MM.1S (cell line): ENCODE measurements around the gene GRHL3.

Experiments
- CTCF ChIP-seq: fragments of 300-600 bp; sonication (generic); IDR thresholded peaks from 2 replicates; pipeline ENCODE4 v1.5.1; 2016; ENCODE audit warnings: antibody characterized with exemption, low read length, mixed read lengths
- EZH2phosphoT487 ChIP-seq: fragments of 300-600 bp; sonication (generic); IDR thresholded peaks from 2 replicates; pipeline ENCODE4 v1.6.1; 2018; ENCODE audit warnings: antibody characterized with exemption, low read length

GRCh38 chr1:24277420-24278169 is 41.6 kb upstream of the GRHL3 start:
- TF ChIP-seq CTCF: no peak
- no peak for TF ChIP-seq EZH2phosphoT487
